Fibroblast of lung (primary cell): ENCODE measurements around the gene TSPAN3.

Experiments used
- CTCF ChIP-seq, 2 donors: IDR thresholded peaks in 1 of 2; conservative IDR thresholded peaks in 1 of 2; 1 replicate in 1 of 2; 2 replicates in 1 of 2; pipeline ENCODE4 v1.5.1; 2011 to 2012; ENCODE audit warnings: low read length in 2 of 2, control low read depth in 1 of 2, inconsistent platforms in 1 of 2, low read depth in 1 of 2, mild to moderate bottlenecking in 1 of 2
- EZH2 ChIP-seq: IDR thresholded peaks from 2 replicates; pipeline ENCODE4 v1.5.1; 2012; ENCODE audit warnings: low read length, control low read depth, mild to moderate bottlenecking; ENCODE audit errors: missing control alignments

- TF ChIP-seq CTCF (conservative IDR thresholded peaks at IDR 0.05 in 1 of 2, IDR thresholded peaks at IDR 0.05 in 1 of 2; ENCODE audit: low read depth in 1 of 2, low read length in 2 of 2) (no peak), EZH2 (no peak)
These were observed 75.7 kb downstream of the TSPAN3 start, which contains the start of gene PSTPIP1 for GRCh38 chr15:76994971-76995945.
